HEK293T (cell line): ENCODE measurements around the gene MGAT5B.

Experiments used
- CTCF ChIA-PET: fragments of 350-600 bp; formaldehyde crosslinking; extraction: SDS; loops from one replicate; lab custom pipeline; 2021; ENCODE audit warnings: antibody characterized with exemption, inconsistent platforms; lab: Yijun Ruan, JAX
- POLR2A ChIA-PET: fragments of 350-600 bp; formaldehyde crosslinking; extraction: SDS; loops from one replicate; lab custom pipeline; 2020; ENCODE audit warnings: antibody characterized with exemption, inconsistent platforms; lab: Yijun Ruan, JAX
- DNase-seq: peaks from one replicate; pipeline ENCODE4 v3.0.0; 2012; ENCODE audit warnings: mixed read lengths; ENCODE audit errors: extremely low spot score
- ARNT ChIP-seq: fragments of 450-650 bp; IDR thresholded peaks from 2 replicates; pipeline ENCODE4 v1.6.1; 2017; ENCODE audit warnings: mild to moderate bottlenecking
- BHLHE40 ChIP-seq: fragments of 450-650 bp; IDR thresholded peaks from 2 replicates; pipeline ENCODE4 v1.6.1; 2016; ENCODE audit warnings: mild to moderate bottlenecking, moderate library complexity, borderline replicate concordance
- CTBP1 ChIP-seq: fragments of 450-650 bp; IDR thresholded peaks from 2 replicates; pipeline ENCODE4 v1.6.1; 2016; ENCODE audit warnings: borderline replicate concordance
- ELF4 ChIP-seq: fragments of 450-650 bp; IDR thresholded peaks from 2 replicates; pipeline ENCODE4 v1.6.1; 2017; ENCODE audit warnings: antibody characterized with exemption
- FOXA1 ChIP-seq: fragments of 450-650 bp; IDR thresholded peaks from 2 replicates; pipeline ENCODE4 v1.6.1; 2016; ENCODE audit warnings: mild to moderate bottlenecking
- FOXK2 ChIP-seq: fragments of 450-650 bp; IDR thresholded peaks from 2 replicates; pipeline ENCODE4 v1.6.1; 2016; ENCODE audit warnings: mild to moderate bottlenecking
- FOXM1 ChIP-seq: fragments of 450-650 bp; IDR thresholded peaks from 2 replicates; pipeline ENCODE4 v1.6.1; 2017; ENCODE audit warnings: mild to moderate bottlenecking, borderline replicate concordance
- HDGF ChIP-seq: fragments of 450-650 bp; IDR thresholded peaks from 2 replicates; pipeline ENCODE4 v1.6.1; 2017; ENCODE audit warnings: antibody characterized with exemption, borderline replicate concordance
- L3MBTL2 ChIP-seq: fragments of 450-650 bp; conservative IDR thresholded peaks from 2 replicates; pipeline ENCODE4 v1.6.1; 2016; ENCODE audit warnings: mild to moderate bottlenecking
- LEF1 ChIP-seq: fragments of 450-650 bp; IDR thresholded peaks from 2 replicates; pipeline ENCODE4 v1.6.1; 2017; ENCODE audit warnings: mild to moderate bottlenecking, borderline replicate concordance
- NFRKB ChIP-seq: fragments of 450-650 bp; IDR thresholded peaks from 2 replicates; pipeline ENCODE4 v1.6.1; 2016; ENCODE audit warnings: mild to moderate bottlenecking, moderate library complexity
- SP1 ChIP-seq: fragments of 450-650 bp; IDR thresholded peaks from 2 replicates; pipeline ENCODE4 v1.6.1; 2017
- SUZ12 ChIP-seq: fragments of 450-650 bp; IDR thresholded peaks from 2 replicates; pipeline ENCODE4 v1.6.1; 2016; ENCODE audit warnings: mild to moderate bottlenecking
- TARDBP ChIP-seq: fragments of 450-650 bp; IDR thresholded peaks from 2 replicates; pipeline ENCODE4 v1.6.1; 2016
- ZNF384 ChIP-seq: fragments of 450-650 bp; IDR thresholded peaks from 2 replicates; pipeline ENCODE4 v1.6.1; 2016
- TF ChIP-seq, protein P1 (sequence below): fragments of 450-650 bp; IDR thresholded peaks from 2 replicates; pipeline ENCODE4 v1.6.1; 2016

Gene MGAT5B

DNA sequence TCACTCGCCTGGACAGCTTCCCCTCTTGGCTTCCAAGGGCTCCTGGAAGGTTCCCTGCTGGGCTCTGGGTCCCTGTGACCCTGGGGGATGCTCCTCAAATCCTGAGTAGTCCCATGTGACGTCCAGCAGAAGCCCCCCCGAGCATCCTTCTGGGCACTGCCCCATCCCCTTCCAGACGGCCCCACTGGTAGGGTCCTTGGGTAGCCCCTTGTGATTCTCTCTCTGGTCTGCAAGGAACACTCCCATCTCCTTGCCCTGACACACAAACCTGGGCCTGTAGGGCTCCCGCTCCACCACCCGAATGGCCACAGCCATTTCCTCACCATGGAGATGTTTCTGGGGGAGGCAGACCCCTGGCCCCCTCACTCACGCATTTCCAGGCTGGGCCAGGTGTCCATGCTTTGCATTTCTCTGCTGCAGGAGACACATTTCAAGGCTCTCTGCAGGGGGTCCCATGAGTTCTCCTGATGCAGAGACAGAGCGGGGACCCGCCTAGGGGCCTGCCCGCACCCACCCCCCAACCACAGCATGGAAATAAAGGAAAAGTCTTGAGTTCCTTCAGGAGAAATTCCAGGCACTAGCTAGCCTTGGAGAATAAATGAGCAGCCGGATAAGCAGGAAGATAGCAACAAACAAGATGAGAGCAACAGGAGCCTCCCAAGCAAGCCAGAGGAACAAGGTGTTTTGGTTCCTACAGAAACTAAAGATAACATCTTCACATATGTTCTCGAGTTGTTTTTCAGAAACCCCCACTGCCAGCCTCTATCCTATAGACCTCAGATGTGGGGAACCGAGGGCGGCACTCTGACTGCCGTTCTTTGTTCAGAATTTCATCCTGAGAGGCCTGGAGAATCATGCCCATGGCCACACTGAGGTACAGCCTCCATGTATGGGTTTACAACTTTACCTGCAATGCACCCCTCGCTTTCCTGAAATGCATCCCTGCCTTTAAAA lies 128.8 kb downstream of the MGAT5B start:
- CTCF ChIA-PET: no interaction called here
- POLR2A ChIA-PET: no interaction called here
- no peak for TF ChIP-seq NFRKB
- no peak for TF ChIP-seq BHLHE40
- no peak for TF ChIP-seq ARNT
- TF ChIP-seq CTBP1: no peak
- no peak for TF ChIP-seq SUZ12
- TF ChIP-seq FOXM1: no peak
- TF ChIP-seq HDGF: no peak
- TF ChIP-seq SP1: no peak
- TF ChIP-seq L3MBTL2: no peak
- no peak for TF ChIP-seq FOXA1
- TF ChIP-seq, protein P1, sequence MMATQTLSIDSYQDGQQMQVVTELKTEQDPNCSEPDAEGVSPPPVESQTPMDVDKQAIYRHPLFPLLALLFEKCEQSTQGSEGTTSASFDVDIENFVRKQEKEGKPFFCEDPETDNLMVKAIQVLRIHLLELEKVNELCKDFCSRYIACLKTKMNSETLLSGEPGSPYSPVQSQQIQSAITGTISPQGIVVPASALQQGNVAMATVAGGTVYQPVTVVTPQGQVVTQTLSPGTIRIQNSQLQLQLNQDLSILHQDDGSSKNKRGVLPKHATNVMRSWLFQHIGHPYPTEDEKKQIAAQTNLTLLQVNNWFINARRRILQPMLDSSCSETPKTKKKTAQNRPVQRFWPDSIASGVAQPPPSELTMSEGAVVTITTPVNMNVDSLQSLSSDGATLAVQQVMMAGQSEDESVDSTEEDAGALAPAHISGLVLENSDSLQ: no peak
- TF ChIP-seq LEF1: no peak
- no peak for TF ChIP-seq ZNF384
- TF ChIP-seq ELF4: no peak
- TF ChIP-seq TARDBP: no peak
- no peak for TF ChIP-seq FOXK2
- DNase-seq: no peak

DNA sequence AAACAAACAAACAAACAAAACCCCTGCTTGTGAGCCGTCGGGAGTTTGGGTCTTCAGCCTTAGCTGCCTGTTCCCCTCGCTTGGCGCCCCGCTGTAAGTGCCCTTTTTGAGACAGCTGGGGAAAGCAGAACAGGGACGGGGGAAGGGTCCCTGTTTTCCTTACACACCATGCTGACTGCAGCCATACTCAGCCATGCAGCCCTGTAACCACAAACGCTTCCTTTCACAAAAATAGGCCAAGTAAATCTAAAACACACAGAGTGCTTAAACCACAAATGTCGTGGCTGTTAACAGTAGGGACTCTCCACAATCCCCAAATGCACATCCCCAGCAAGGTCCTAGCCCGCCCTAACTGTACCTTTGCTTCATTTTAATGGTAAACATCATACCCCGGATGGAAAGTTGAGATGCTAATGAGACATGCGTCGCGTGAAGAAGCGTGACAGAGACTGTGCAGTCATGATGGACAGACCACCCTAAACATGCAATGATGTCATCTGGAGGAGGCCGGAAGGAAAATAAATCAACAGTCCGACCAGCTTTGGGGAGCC lies 129.9 kb downstream of the MGAT5B start:
- no peak for DNase-seq
- ChIA-PET POLR2A (no interaction called here), CTCF (no interaction called here)
- no peak for TF ChIP-seq FOXA1
- no peak for TF ChIP-seq LEF1
- no peak for TF ChIP-seq L3MBTL2
- no peak for TF ChIP-seq BHLHE40
- no peak for TF ChIP-seq FOXK2
- no peak for TF ChIP-seq FOXM1
- TF ChIP-seq NFRKB: no peak
- no peak for TF ChIP-seq HDGF
- TF ChIP-seq SUZ12: no peak
- TF ChIP-seq, protein P1: no peak
- no peak for TF ChIP-seq TARDBP
- TF ChIP-seq ZNF384: no peak
- TF ChIP-seq ELF4: no peak
- no peak for TF ChIP-seq CTBP1
- no peak for TF ChIP-seq SP1
- no peak for TF ChIP-seq ARNT

DNA sequence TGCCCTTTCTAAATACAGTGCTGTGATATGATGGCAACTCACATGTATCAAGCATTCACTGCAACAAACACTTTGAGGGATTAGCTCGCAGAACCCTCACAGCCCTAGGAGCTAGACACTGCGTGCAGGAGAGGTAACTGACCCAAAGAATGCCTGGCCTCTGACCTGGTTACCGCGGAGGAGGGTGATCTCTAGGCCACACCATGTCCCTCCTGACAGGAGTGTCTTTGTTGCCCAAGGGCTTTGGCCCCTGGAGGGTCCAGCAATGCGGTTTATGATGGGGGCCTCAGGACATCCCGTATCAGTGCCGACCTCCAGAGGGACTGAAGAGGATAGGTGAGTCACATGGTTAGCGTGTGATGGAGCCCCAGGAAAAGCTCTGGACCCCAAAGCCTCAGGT lies 130.6 kb downstream of the MGAT5B start:
- POLR2A ChIA-PET: no interaction called here
- DNase-seq: no peak
- CTCF ChIA-PET: no interaction called here
- TF ChIP-seq FOXM1 (no peak), NFRKB (no peak), ELF4 (no peak), SP1 (no peak), TARDBP (no peak), HDGF (no peak), FOXA1 (no peak), BHLHE40 (no peak), SUZ12 (no peak), FOXK2 (no peak), CTBP1 (no peak), L3MBTL2 (no peak), ARNT (no peak), ZNF384 (no peak), LEF1 (no peak)
- TF ChIP-seq, protein P1: no peak
